GM18526 (cell line): ENCODE results near the gene DNMT3A.

Source experiments
- POLR2A ChIP-seq: IDR thresholded peaks from 3 replicates; pipeline ENCODE4 v1.6.1; 2011; ENCODE audit not compliant: insufficient read length; ENCODE audit errors: extremely low read depth

The DNMT3A gene

GRCh38 chr2:25281941-25282340, 59.8 kb downstream of the DNMT3A start:
- no peak for TF ChIP-seq POLR2A

- TF ChIP-seq POLR2A: no peak
Observed at GRCh38 chr2:25281522-25281921, 60.2 kb downstream of the DNMT3A start.

- TF ChIP-seq POLR2A: no peak
Observed at GRCh38 chr2:25280051-25280687, 61.6 kb downstream of the DNMT3A start.

- TF ChIP-seq POLR2A: peak; percentile 40
Observed at GRCh38 chr2:25279091-25279651, 62.6 kb downstream of the DNMT3A start.

- no peak for TF ChIP-seq POLR2A
Observed at GRCh38 chr2:25276569-25277465, 64.9 kb downstream of the DNMT3A start.

GRCh38 chr2:25275575-25275965, 66.2 kb downstream of the DNMT3A start:
- TF ChIP-seq POLR2A: no peak

GRCh38 chr2:25274868-25275574, 66.7 kb downstream of the DNMT3A start:
- TF ChIP-seq POLR2A: no peak

- TF ChIP-seq POLR2A: no peak
Observed at GRCh38 chr2:25273985-25274535, 67.7 kb downstream of the DNMT3A start.

GRCh38 chr2:25270061-25270460, 71.7 kb downstream of the DNMT3A start:
- no peak for TF ChIP-seq POLR2A

- no peak for TF ChIP-seq POLR2A
Observed at GRCh38 chr2:25269233-25269632, 72.5 kb downstream of the DNMT3A start.

- TF ChIP-seq POLR2A: no peak
Observed at GRCh38 chr2:25268139-25268538, 73.6 kb downstream of the DNMT3A start.

GRCh38 chr2:25266399-25266798, 75.3 kb downstream of the DNMT3A start:
- TF ChIP-seq POLR2A: no peak

- no peak for TF ChIP-seq POLR2A
Observed at GRCh38 chr2:25265802-25266201, 75.9 kb downstream of the DNMT3A start.

- no peak for TF ChIP-seq POLR2A
Observed at GRCh38 chr2:25265001-25265400, 76.7 kb downstream of the DNMT3A start.

GRCh38 chr2:25262288-25262687, 79.4 kb downstream of the DNMT3A start:
- no peak for TF ChIP-seq POLR2A
